GM13976 (cell line): ENCODE results near the gene CDK14.

Experiments
- DNase-seq: peaks from one replicate; pipeline ENCODE4 v3.0.0; 2012; ENCODE audit warnings: low spot score
- CTCF ChIP-seq: IDR thresholded peaks from 2 replicates; pipeline ENCODE4 v1.5.1; 2012; ENCODE audit warnings: borderline replicate concordance, mild to moderate bottlenecking; ENCODE audit not compliant: insufficient read depth; ENCODE audit errors: extremely low read depth, missing control alignments, control extremely low read depth
- in situ Hi-C: fragments of 300-500 bp; cut with MboI; formaldehyde crosslinking; loops from one replicate; pipeline ENCODE4 v1.12.0; 2022; ENCODE audit warnings: low sequenced_read_pairs, mixed read lengths, inconsistent platforms; ENCODE audit not compliant: unreplicated experiment

The CDK14 gene

GRCh38 chr7:90669492-90669891, 73.4 kb downstream of the CDK14 start:
- no peak for DNase-seq
- in situ Hi-C loops = no loop called here
- TF ChIP-seq CTCF = no peak

- in situ Hi-C loops = no loop called here
- TF ChIP-seq CTCF = no peak
- DNase-seq = no peak
These were observed 75.5 kb downstream of the CDK14 start for GRCh38 chr7:90671571-90671970.

GRCh38 chr7:90672210-90672609, 76.1 kb downstream of the CDK14 start:
- in situ Hi-C loops = no loop called here
- DNase-seq = no peak
- no peak for TF ChIP-seq CTCF

- DNase-seq = no peak
- in situ Hi-C loops = no loop called here
- TF ChIP-seq CTCF = no peak
These were observed 78.5 kb downstream of the CDK14 start for GRCh38 chr7:90674625-90675024.

GRCh38 chr7:90675982-90676381, 79.9 kb downstream of the CDK14 start:
- no peak for TF ChIP-seq CTCF
- in situ Hi-C loops = no loop called here
- DNase-seq = no peak

- no peak for TF ChIP-seq CTCF
- in situ Hi-C loops = no loop called here
- DNase-seq = no peak
These were observed 81.6 kb downstream of the CDK14 start for GRCh38 chr7:90677486-90678404.
